ENCODE data around the gene PTPRN2.
"Not testable (repeated sequence)": the region's sequence is repeated elsewhere in the genome, so short reads cannot be mapped to it uniquely, and the experiment has no call there.

PTPRN2 gene

DNA sequence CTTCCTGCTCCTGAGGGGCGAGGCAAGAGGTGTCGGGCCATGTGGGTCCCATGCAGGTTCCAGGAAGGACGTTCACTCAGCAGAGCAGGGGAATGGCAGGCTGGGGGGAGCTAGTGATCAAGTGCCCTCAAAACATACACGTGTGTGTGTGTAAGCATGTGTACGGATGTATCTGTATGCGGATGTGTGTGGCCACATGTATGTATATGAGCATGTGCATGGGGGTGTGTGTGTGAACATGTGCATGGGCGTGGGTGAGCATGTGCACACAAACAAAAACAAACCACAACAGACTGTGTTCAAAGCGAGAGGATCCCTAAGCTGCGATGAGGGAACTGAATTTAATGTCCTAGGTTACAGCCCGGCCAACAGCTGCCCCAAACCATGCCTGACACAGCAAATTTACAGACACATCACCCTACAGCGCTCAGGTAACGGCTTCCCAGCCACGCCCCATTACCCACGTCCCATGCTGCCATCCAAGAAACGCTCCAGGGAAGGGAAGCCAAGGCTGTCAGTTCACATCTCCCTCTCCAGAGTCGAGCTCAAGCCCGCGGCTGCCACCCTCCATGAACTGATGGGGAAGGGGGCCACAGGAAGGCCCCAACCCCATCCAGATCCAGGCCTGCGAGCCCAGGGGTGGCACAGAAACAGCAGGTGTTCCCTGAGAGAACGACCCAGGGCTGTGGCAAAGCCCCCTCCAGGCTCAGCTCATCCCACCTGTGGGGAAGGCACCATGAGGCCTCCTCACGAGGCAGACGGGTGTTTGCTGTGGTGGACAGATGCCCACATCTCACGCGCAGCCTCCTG lies 56.6 kb downstream of the PTPRN2 start:
- no peak for DNase-seq

DNA sequence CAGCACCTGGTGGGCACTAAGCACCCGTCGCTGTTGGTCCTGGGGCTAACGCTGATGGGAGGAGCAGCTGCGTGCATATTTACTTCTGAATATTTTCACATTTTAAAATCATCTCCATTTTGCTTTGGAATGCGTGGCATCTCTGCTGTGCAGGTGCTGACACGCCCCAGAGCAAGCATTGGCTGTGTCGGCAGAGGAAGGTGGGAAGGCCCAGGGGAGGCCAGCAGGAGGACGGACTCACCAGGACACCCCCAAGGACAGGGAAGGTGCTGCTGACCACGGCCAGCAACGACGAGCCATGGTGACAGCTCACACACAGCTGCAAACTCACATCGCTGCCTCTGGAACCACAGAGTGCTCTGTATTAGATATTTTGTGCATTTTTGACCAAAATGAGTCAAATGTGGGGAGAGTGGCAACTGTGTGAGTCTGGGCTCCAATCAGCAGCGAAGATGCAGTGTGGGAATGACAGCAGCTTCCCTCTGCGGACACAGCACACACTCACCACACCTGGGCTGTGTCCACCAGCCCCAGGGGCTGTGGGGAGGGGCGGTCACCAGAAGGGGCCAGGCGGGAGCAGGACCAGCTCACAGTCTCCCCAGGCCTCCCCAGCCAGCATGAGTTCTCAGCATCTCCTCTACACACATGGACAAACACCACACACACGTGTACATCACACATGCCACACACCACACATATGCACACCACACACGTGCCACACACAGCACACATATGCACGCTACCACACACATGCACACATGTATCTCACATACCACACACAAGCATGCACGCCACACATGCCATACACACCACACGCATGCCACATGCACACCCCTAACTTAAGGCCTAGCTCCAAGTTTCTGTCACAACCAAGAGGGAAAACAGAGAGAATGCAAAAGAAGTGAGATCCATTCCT lies 58.2 kb downstream of the PTPRN2 start:
- no peak for DNase-seq

DNA sequence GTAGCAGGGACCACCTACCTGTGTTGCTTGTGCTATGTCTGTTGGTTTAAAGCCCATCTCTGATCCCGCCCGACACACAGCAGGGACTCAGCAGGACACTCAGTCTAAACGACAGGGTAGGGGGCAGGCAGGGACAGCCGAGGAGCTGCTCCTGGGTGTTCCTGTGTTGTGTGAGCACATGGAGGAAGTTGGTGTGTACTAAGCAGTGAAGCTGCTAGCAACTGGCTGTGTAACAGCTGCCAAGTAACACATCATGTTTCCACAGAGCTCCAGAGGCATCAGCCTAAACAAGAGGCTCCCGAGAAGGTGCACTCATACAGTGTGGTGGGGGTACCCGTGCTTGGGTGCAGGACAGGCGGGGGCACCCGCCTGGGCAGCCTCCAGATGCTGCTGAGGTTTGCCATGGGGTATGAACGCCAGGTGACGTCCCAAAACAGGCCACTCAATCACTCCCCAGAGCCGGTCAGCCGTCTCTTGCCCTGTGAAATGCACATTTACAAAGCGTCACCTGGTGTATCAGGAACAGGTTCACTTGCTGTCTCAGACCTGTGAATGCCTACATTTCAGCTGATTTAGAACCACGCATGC lies 59.6 kb downstream of the PTPRN2 start:
- no peak for DNase-seq

DNA sequence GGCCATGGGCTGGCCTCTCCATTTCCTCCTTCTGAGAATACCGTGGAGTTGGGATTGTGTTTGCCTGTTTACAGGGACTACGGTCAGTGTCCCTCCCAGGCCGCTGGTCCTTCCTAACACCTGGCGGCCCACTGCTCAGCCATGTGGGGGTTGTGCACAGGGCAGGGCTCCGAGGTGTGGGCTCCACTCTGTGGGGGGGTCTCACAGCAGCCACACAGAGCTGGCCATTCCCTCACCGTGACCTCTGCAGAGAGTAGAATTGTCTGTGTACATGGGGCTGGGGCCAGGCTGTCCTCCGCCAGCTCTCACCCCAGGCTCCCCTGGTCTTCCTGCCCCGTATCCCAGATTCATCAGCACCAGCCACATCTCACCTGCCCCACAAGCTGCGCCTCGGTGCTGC lies 60.1 kb downstream of the PTPRN2 start:
- DNase-seq, result no peak

DNA sequence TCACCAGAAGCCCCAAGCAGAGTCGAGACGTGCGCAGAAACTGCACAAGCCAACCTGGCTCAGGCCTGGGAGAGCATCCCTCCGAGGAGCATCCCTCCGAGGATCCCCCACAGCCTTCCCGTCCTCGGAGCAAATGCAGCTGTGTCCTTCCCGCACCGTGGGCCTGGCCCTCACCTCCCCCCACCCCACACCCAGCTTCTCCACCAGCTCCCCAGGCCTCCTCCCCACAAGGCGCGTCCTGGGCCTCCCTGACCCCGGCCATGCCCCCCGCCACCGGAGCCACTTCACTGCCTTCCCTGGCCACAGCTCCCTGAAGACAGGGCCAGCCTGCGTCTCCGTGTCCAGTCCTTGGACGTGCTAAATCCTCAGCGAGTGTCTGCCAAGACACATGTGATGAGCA lies 60.6 kb downstream of the PTPRN2 start:
- no peak for DNase-seq

DNA sequence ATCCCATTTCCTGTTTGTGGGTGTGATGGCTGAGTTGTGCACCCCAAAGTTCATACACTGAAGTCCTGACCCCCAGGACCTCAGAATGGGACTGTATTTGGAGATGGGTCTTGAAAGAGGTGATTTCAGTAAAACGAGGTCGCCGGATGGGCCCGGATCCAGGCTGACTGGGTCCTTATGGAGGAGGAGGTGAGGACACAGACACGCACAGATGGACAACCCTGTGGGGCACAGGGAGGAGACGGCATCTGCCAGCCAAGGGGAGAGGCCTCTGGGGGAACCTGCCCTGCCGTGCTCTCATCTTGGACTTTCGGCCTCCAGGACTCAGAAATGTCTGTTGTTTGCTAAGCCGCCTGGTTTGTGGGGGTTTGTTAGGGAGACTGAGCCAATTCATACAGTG lies 61.1 kb downstream of the PTPRN2 start:
- DNase-seq, result no peak

DNA sequence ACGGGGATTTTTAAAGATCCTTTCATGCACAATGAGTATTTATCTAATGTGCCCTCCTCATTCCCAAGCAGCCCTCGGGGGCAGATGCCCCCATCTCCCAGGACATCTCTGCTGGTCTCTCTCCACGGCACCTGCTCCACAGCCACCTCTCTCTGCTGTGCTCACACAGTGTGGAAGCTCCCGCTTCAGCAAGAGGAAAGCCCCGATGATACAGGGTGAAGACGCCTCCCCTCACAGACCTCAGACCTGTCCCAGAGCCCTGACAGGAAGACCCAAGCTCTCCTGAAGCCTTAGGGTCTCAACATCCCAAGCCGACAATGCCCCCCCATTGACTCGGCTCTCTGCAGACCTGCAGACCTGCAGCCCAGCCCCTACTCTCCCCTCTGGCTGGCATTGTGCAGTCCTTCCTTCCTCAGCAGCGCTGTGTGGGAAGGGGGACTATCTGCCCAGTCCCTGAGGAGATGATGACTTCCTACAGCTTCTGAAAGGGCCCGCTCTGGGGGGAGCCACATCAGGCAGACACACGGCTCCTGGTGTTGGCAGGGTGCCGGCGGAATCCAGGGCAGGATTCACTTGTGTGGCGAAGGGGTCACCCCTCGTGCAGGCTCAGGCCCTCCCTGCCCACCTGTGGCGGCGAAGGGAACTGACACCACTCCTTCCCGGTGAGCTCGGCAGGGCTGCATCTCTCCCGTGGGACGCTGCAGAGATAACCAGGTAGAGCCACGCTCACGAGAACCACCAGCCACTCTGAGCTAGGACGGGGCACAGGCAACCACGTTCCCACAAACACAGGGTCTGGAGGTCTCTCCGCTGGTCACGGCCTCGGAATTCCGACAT lies 61.8 kb downstream of the PTPRN2 start:
- no peak for DNase-seq

DNA sequence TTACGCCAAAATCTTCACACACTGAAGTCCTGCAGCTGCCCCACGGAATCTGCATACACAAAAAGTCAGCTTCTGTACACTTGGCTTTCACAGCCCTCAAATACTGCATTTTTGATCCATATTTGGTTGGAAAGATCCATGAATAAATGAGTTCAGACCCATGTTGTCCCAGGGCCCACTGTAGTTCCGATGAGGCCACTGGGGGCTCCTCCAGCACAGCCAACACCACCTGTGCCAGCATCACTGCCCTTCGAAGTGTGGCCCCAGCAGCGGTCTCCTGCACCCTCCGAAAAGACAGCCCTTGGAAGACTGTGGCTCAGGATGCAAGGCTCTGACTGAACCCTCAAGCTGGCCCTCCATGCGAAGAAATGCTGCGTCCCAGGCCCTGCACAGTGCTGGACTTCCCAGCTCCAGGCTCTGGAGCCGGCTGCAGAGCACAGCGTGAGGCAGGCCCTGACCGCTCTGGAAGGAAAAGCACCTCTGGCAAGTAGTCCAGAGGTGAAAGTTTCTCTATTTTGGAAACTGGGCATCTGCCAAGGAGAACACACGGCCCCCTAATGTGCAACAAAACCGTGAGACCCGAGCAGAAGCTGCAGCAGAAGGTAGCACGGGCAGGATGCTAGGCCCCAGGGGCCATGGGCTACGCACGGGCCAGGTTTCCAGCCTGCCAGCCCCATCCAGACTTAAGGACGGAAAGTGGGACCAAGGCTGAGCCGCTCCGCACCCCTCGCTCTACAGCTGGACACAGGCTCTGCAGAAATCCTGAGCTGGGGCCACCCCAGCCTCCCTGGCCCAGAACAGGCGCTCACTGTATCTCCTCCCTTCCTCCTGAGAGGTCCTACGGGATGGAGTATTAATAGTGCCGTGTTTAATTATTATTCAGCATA lies 62.6 kb downstream of the PTPRN2 start:
- DNase-seq, result no peak

DNA sequence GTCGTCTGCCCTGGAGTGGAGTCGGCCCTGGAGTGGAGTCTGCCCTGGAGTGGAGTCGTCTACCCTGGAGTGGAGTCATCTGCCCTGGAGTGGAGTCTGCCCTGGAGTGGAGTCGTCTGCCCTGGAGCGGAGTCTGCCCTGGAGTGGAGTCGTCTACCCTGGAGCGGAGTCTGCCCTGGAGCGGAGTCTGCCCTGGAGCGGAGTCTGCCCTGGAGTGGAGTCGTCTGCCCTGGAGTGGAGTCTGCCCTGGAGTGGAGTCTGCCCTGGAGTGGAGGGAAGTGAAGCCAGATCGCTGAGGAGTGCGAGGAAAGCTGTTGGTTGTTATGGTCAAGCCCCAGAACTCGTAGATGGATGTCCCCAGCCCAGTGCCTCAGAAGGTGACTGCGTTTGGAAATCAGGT lies 63.3 kb downstream of the PTPRN2 start:
- not testable (repeated sequence) for DNase-seq

DNA sequence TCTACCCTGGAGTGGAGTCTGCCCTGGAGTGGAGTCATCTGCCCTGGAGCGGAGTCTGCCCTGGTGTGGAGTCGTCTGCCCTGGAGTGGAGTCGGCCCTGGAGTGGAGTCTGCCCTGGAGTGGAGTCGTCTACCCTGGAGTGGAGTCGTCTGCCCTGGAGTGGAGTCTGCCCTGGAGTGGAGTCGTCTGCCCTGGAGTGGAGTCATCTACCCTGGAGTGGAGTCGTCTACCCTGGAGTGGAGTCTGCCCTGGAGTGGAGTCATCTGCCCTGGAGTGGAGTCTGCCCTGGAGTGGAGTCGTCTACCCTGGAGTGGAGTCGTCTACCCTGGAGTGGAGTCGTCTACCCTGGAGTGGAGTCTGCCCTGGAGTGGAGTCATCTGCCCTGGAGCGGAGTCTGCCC lies 63.7 kb downstream of the PTPRN2 start:
- not testable (repeated sequence) for DNase-seq

DNA sequence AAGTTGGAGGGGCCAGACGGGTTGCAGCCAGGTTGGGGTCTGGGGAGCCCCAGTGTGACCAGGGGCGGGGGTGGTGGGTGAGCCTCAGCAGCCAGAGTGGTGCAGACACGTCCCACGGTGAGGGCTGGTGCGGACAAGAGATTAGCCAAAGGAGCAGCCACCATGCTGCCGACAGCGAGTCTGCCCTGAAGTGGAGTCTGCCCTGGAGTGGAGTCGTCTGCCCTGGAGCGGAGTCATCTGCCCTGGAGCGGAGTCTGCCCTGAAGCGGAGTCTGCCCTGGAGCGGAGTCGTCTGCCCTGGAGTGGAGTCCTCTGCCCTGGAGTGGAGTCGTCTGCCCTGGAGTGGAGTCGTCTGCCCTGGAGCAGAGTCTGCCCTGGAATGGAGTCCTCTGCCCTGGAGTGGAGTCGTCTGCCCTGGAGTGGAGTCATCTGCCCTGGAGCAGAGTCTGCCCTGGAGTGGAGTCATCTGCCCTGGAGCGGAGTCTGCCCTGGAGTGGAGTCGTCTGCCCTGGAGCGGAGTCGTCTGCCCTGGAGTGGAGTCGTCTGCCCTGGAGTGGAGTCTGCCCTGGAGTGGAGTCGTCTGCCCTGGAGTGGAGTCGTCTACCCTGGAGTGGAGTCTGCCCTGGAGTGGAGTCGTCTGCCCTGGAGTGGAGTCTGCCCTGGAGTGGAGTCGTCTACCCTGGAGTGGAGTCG lies 64.3 kb downstream of the PTPRN2 start:
- not testable (repeated sequence) for DNase-seq

DNA sequence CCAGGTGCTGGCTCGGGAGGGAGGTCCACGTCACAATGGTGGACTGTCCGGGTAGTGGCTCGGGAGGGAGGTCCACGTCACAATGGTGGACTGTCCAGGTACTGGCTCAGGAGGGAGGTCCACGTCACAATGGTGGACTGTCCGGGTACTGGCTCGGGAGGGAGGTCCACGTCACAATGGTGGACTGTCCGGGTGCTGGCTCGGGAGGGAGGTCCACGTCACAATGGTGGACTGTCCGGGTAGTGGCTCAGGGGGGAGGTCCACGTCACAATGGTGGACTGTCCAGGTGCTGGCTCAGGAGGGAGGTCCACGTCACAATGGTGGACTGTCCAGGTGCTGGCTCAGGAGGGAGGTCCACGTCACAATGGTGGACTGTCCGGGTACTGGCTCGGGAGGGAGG lies 65.8 kb downstream of the PTPRN2 start:
- not testable (repeated sequence) for DNase-seq

DNA sequence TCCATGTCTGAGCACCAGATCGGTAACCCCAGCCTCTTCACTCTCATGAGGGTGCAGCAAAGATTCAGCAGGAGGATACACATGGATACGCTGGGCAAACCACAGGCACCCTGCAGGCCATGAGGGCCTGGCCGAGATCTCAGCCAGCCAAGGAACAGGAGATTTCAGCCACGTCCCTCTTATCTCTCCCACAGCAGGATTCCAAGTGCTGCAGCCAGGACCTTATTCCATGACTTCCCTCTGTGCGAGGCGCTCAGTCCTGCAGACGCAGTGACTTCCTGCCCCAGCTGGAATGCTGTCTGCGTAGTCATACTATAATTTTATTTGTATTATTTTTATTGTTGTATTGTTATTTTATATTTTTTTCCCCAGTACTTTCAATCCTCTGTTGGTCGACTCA lies 66.8 kb downstream of the PTPRN2 start:
- no peak for DNase-seq

DNA sequence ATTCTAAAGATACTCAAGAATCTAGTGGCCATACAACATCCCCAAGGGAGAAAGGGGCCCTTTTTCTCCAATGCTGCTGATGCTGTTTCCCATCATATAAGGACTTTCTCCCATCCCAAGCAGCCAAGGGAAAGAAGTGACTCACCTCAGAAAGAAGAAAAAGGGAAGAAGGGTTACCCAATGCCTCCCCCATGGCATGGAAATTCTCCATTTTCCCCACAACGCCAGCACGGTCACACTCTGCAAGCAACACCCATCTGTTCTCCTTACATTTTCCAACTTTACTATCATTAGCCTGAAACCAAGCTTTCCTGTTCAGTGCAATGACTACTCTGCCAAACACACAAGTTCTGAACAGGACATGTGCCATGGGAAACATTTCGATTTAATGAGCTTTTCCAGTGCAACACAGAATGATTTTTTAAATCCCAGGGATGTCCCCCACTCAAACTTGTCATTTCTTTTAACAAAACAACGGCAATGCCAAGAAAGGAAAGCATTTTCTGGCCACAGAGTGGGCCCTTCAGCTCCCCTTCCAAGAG lies 67.9 kb downstream of the PTPRN2 start:
- DNase-seq, result no peak

DNA sequence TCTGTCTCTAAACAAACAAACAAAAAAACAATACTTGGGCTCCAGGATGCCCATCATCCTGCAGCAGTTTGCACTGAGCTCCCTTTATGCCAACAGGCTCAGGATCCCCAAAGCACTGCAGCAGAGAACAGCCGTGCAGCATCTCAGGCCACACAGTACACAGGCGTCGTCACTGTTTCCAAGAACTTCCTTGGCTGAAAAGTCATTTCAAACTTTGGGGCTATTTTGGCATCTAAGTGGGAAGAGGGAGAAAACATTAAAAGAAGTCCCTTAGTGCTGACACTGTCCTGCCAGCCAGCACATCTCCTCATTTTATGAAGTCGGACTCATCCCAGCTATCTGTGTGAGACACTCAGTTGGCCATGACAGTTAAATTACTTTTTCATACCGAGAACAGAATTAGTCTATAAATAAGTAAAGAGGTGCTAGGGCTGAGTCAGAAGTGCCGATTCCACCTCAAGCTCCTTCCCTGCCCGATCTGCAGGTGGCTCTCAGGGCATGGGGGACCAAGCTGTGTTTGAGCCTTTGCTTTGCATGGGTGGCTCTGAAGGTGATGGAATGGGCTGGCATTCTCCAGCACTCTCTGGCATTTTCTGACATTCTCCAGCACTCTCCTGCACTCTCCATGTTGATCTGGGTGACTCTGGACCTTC lies 68.5 kb downstream of the PTPRN2 start:
- DNase-seq, result no peak

DNA sequence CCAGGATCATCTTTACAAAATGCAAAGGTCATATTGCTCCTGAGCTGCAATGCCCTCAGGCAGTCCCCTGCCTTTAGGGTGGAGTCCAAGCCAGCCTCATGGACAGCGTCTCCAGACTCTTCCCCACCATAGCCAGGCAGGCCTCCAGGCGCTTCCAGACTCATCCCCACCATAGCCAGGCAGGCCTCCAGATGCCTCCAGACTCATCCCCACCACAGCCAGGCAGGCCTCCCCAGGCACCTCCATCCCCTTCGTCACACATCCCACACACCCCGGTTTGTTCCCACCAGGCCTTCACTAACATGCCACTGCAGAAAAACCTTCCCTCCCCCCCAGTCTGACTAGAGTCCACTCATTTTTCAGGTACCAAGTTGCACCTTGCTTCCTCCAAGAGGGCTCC lies 70.1 kb downstream of the PTPRN2 start:
- no peak for DNase-seq

DNA sequence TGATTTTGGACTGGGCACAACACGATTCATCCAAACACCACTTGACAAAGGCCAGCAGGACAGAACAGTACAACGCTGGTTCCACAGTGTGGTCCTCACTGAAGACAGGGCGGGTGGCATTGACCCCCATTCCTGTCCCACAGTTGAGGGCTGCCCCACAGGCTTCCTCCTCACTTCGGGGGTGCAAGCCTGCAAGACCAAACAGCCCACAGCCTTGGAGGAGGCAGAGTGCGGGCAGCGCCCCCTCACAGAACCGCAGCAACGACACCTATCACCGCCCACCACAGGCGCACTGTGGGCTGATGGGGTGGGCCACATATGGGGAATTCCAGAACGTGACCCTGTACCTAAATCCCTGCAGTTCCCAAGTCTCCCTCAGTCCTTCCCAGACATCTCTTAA lies 70.6 kb downstream of the PTPRN2 start:
- no peak for DNase-seq

DNA sequence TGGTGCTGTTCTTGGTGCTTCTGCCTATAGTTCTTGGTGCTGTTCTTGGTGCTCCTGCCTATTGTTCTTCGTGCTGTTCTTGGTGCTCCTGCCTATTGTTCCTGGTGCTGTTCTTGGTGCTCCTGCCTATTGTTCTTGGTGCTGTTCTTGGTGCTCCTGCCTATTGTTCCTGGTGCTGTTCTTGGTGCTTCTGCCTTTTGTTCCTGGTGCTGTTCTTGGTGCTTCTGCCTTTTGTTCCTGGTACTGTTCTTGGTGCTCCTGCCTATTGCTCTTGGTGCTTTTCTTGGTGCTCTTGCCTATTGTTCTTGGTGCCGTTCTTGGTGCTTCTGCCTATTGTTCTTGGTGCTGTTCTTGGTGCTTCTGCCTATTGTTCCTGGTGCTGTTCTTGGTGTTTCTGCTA lies 71.1 kb downstream of the PTPRN2 start:
- DNase-seq, result no peak

DNA sequence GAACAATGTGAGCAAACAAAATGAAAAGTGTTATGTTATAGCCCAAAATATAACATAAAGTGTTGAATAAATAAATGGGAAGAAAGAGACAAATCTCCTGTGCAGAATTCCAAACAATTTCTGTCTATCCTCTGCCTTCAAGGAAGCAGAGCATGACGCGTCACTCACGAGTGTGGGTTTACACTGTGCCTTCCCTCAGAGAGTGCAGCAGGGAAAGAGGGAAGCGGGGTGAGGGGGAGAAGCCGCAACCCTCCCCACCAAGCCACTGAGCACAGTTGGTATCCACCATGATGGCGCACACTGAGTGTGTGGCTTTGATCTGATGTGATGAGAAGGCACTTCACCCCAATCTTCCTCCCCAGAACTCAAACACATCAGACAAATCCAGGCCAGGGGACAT lies 74.8 kb downstream of the PTPRN2 start:
- DNase-seq, result no peak

DNA sequence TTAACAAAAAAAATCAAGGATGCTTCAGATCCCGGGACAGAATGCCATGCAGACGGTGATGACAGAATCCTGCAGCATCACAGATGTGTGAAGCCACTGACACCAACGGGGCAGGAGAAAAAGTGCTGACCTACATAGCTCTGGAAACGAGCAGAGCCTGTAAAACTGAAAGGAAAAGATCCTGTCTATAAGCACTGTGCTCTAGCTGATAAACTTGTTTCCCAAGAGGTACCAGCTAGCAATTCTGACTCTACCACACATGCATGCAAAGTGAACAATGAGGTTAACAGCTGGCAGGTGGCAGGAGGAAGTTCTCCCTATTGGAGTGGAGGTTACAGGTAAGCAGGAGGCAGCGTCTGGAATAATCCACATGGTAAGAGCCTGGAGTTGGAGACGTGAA lies 75.6 kb downstream of the PTPRN2 start:
- no peak for DNase-seq
